ENCODE results near the gene ZNF335. TPM values are rescaled to one million over a fixed set of nuclear protein-coding genes. Genes with fewer than 3 reads are reported as not detected.

ZNF335 gene
- total RNA-seq, 2 donors from 2014 or later: 28.8 to 30.1 TPM

DNA sequence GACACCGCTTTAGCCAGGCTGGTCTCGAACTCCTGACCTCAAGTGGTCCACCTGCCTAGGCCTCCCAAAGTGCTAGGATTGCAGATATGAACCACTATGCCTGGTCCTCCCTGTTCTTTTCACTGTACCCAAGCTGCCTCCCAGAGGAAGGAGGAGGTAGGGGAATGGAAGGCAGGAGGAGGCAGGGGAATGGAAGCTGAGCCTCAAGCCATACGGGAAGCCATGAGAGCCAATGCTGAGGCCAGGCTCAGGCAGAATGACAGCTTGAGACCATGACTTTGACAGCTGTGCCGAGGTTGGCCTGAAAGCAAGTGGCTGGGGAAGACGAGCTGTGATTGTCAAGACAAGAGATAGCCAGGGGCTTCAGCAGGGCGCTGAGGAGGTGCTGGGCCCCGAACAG, 13.6 kb upstream of the ZNF335 start:
- Histone ChIP-seq H3K9me3 (no peaks in the 10 kb centered on the region), H3K4me1 (ENCODE audit: control insufficient read depth in 1 of 2, low read depth in 2 of 2) (no peaks in the 10 kb centered on the region), H3K27me3 (replicated peaks; ENCODE audit: insufficient read depth) (no peaks in the 10 kb centered on the region), H3K4me3 (no peak overlapping the region), H3K27ac (no peak overlapping the region), H3K36me3 (no peaks in the 10 kb centered on the region)
- no peak for DNase-seq (ENCODE audit: low spot score)
- no peak for ATAC-seq (ENCODE audit: insufficient number of reproducible peaks, low FRiP score, low read depth)
- TF ChIP-seq, protein P1, sequence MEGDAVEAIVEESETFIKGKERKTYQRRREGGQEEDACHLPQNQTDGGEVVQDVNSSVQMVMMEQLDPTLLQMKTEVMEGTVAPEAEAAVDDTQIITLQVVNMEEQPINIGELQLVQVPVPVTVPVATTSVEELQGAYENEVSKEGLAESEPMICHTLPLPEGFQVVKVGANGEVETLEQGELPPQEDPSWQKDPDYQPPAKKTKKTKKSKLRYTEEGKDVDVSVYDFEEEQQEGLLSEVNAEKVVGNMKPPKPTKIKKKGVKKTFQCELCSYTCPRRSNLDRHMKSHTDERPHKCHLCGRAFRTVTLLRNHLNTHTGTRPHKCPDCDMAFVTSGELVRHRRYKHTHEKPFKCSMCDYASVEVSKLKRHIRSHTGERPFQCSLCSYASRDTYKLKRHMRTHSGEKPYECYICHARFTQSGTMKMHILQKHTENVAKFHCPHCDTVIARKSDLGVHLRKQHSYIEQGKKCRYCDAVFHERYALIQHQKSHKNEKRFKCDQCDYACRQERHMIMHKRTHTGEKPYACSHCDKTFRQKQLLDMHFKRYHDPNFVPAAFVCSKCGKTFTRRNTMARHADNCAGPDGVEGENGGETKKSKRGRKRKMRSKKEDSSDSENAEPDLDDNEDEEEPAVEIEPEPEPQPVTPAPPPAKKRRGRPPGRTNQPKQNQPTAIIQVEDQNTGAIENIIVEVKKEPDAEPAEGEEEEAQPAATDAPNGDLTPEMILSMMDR (IDR thresholded peaks at IDR 0.05): no peak

DNA sequence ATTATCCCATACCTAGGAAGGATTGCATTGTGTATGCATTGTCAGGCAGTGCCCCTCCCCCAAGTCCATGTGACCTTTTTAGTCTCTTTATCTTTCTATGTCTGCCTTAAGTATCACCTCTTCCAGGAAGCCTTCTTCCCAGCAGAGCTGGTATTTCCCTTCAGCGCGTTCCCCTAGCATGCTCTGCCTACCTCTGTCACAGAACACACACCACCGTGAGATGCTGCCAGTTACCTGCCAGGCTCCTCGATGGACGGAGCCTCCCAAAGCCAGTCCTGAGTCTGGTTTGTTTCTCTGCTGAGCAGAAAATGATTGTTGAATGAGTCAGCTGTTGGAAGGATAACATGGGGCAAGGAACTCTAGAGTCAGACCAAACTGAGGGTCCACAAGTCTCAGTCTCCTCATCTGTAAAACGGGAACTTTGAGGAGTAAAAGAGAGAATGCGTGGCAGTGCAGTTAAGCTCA, 11.3 kb upstream of the ZNF335 start:
- TF ChIP-seq, protein P1 (IDR thresholded peaks at IDR 0.05): no peak
- Histone ChIP-seq H3K9me3 (no peaks in the 10 kb centered on the region), H3K4me1 (ENCODE audit: control insufficient read depth in 1 of 2, low read depth in 2 of 2) (no peaks in the 10 kb centered on the region), H3K27ac (no peak overlapping the region), H3K36me3 (no peaks in the 10 kb centered on the region), H3K4me3 (no peak overlapping the region), H3K27me3 (replicated peaks; ENCODE audit: insufficient read depth) (no peaks in the 10 kb centered on the region)
- no peak for DNase-seq (ENCODE audit: low spot score)
- no peak for ATAC-seq (ENCODE audit: insufficient number of reproducible peaks, low FRiP score, low read depth)

DNA sequence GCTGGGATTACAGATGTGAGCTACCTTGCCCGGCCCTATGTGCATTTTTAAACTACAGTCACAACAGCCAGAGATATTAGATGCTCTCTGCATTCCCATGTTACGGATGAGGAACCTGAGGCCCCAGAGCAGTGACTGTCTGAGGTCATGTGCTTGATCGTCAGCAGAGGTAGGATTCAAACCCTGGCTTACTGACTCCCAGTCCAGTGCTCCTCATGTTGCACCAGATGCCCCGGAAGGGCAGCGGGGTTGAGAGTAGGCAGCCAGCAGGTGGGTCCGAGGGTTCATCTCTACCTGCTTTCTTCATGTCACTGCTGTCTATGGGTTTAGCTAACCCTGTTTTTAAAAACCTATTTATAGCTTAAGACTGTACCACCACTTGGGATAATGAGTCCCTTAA, 9.3 kb upstream of the ZNF335 start:
- TF ChIP-seq, protein P1 (IDR thresholded peaks at IDR 0.05): no peak
- no peaks in the 10 kb centered on the region for H3K27me3 ChIP-seq (replicated peaks; ENCODE audit: insufficient read depth)
- DNase-seq (ENCODE audit: low spot score) (no peak), ATAC-seq (ENCODE audit: insufficient number of reproducible peaks, low FRiP score, low read depth) (no peak)
- H3K4me1 ChIP-seq (ENCODE audit: control insufficient read depth in 1 of 2, low read depth in 2 of 2): no peaks in the 10 kb centered on the region
- no peaks in the 10 kb centered on the region for H3K36me3 ChIP-seq
- H3K9me3 ChIP-seq: no peaks in the 10 kb centered on the region
- H3K27ac ChIP-seq: no peak overlapping the region
- no peak overlapping the region for H3K4me3 ChIP-seq

DNA sequence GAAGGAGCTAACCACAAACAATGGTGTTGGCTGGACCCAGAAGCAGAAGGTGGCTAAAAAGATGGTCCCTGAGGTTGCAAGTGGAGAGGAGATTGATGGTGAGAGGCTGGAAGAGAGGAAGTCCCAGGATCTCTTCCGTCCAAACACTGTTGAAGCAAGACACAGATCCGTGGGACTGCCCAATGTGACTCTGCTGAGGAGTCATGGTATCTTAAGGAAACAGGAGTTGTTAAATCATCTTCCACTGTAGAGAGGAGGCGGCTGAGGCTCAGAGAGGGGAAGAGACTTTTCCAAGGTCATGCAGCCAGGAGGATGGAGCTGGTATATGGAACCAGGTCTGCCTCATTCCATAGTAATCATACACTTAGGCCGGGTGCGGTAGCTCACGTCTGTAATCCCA, 4.1 kb upstream of the ZNF335 start:
- ATAC-seq (ENCODE audit: insufficient number of reproducible peaks, low FRiP score, low read depth): no peak
- TF ChIP-seq, protein P1 (IDR thresholded peaks at IDR 0.05): no peak
- H3K4me3 ChIP-seq: no peak overlapping the region
- no peaks in the 10 kb centered on the region for H3K9me3 ChIP-seq
- peaks cover under 1 to 5% of the 10 kb centered on the region in 2 donors for H3K4me1 ChIP-seq (ENCODE audit: control insufficient read depth in 1 of 2, low read depth in 2 of 2)
- H3K27ac ChIP-seq: no peak overlapping the region
- no peaks in the 10 kb centered on the region for H3K27me3 ChIP-seq (replicated peaks; ENCODE audit: insufficient read depth)
- DNase-seq (ENCODE audit: low spot score): no peak
- H3K36me3 ChIP-seq: no peaks in the 10 kb centered on the region

DNA sequence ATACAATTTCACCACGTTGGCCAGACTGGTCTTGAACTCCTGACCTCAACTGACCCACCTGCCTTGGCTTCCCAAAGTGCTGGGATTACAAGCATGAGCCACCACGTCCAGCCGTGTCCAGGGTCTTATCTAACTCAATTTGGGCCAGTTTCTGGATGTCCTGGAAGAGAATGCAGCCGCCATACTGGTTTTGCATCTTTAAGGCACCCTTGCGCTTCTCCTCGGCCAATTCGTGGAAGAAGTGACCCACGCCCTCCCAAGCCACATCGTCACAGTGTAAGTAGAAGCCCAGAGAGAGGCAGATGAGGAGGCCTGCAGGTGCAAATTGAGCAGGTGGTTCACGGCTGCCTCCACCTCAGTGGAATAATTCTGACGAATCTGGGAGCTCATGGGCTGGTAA, 3.7 kb upstream of the ZNF335 start:
- ATAC-seq (ENCODE audit: insufficient number of reproducible peaks, low FRiP score, low read depth): no peak
- Histone ChIP-seq H3K9me3 (no peaks in the 10 kb centered on the region), H3K4me1 (ENCODE audit: control insufficient read depth in 1 of 2, low read depth in 2 of 2) (peaks cover 4 to 6% of the 10 kb centered on the region in 2 donors), H3K27ac (no peak overlapping the region), H3K36me3 (no peaks in the 10 kb centered on the region), H3K4me3 (no peak overlapping the region), H3K27me3 (replicated peaks; ENCODE audit: insufficient read depth) (no peaks in the 10 kb centered on the region)
- TF ChIP-seq, protein P1 (IDR thresholded peaks at IDR 0.05): no peak
- DNase-seq (ENCODE audit: low spot score): no peak

All from thoracic aorta (tissue), 2 donors.